ENCODE measurements around the gene DLGAP4.

DNA sequence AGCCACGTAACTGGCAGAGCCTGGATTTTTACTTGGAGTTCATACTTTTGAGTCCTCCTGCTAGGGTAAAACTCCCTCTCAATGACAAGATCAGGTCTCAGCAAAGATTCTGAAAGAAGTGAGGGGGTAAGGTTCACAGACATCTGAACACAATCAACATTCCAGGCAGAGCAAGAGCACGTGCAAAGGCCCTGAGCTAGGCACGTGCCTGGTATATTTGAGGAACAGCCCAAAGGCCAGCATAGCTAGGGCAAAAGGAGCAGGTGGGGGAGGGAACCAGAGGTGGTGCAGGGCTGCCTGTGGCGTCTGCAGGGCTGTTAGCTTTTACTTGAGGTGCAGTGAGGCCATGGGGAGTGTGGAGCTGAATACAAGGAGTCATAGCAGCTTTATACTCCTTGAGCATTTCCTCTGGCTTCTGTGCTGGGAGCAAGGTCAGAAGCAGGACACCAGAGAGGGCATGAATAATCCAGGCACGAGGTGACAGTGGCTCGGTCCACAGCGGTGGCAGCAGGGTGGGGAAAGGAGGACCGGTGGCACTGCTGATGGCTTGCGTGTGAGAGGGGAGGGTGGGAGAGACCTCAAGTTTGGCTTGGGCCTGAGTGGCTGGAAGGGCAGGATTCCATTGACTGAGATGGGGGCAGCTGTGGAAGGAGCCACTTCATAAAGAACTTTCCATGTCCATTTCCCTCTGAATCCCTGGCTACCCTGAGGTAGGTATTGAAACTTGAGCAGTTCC, 57.0 kb downstream of the DLGAP4 start:
- no peak for TF ChIP-seq BACH2 (CRISPR knock-in tag; IDR thresholded peaks at IDR 0.05; ENCODE audit: borderline replicate concordance)
- TF ChIP-seq, protein P1, sequence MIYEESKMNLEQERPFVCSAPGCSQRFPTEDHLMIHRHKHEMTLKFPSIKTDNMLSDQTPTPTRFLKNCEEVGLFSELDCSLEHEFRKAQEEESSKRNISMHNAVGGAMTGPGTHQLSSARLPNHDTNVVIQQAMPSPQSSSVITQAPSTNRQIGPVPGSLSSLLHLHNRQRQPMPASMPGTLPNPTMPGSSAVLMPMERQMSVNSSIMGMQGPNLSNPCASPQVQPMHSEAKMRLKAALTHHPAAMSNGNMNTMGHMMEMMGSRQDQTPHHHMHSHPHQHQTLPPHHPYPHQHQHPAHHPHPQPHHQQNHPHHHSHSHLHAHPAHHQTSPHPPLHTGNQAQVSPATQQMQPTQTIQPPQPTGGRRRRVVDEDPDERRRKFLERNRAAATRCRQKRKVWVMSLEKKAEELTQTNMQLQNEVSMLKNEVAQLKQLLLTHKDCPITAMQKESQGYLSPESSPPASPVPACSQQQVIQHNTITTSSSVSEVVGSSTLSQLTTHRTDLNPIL (CRISPR knock-in tag; IDR thresholded peaks at IDR 0.05; ENCODE audit: low read depth) = no peak
- TF ChIP-seq, protein P2, sequence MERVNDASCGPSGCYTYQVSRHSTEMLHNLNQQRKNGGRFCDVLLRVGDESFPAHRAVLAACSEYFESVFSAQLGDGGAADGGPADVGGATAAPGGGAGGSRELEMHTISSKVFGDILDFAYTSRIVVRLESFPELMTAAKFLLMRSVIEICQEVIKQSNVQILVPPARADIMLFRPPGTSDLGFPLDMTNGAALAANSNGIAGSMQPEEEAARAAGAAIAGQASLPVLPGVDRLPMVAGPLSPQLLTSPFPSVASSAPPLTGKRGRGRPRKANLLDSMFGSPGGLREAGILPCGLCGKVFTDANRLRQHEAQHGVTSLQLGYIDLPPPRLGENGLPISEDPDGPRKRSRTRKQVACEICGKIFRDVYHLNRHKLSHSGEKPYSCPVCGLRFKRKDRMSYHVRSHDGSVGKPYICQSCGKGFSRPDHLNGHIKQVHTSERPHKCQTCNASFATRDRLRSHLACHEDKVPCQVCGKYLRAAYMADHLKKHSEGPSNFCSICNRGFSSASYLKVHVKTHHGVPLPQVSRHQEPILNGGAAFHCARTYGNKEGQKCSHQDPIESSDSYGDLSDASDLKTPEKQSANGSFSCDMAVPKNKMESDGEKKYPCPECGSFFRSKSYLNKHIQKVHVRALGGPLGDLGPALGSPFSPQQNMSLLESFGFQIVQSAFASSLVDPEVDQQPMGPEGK (CRISPR knock-in tag; IDR thresholded peaks at IDR 0.05; ENCODE audit: borderline replicate concordance) = no peak
- no peak for TF ChIP-seq OSR1 (CRISPR knock-in tag; IDR thresholded peaks at IDR 0.05)
- TF ChIP-seq TOX (CRISPR knock-in tag; IDR thresholded peaks at IDR 0.05; ENCODE audit: borderline replicate concordance) = no peak

All from SK-N-SH treated with all-trans-retinoic acid at 6 μM for 48 hours (cell line).